Breast epithelium (tissue), 3 donors: ENCODE data around the gene FXYD4.

ENCODE experiments used
- POLR2A ChIP-seq: fragments of 450-650 bp; IDR thresholded peaks from one replicate; pipeline ENCODE4 v1.6.1; 2016; ENCODE audit warnings: antibody characterized with exemption, mild to moderate bottlenecking, moderate library complexity
- TF ChIP-seq, protein P1 (sequence below), 3 donors: fragments of 450-650 bp; IDR thresholded peaks; one replicate each; pipeline ENCODE4 v1.5.1; 2016 to 2017; ENCODE audit warnings: antibody characterized with exemption in 3 of 3, mild to moderate bottlenecking in 3 of 3, moderate library complexity in 3 of 3

DNA sequence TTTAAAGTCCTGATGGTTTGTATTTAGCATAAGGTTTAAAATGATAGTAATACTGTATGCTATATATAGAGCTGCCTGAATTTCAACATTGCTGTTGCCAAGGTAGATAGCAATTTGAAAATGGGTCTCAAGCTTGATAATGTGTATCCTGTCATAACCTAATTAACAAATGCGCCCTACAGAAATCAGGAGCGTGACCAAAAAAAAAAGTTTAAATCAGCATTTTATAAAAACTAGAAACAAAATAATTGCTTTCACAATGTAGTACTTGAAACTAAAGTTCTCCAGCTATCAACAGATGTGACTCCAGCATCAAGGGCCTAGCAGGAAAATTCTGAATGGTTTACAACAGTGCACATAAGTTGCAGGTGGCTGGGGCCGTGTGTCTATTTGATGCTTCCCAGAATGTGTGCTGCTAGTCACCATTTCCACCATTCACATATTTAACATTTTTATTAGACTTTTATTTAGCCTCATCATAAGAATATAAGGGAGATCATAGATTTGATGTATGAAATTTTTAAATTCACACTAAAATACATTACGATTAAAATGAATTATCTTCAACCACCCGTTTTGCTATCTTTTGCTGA, 14.1 kb downstream of the FXYD4 start:
- TF ChIP-seq, protein P1, sequence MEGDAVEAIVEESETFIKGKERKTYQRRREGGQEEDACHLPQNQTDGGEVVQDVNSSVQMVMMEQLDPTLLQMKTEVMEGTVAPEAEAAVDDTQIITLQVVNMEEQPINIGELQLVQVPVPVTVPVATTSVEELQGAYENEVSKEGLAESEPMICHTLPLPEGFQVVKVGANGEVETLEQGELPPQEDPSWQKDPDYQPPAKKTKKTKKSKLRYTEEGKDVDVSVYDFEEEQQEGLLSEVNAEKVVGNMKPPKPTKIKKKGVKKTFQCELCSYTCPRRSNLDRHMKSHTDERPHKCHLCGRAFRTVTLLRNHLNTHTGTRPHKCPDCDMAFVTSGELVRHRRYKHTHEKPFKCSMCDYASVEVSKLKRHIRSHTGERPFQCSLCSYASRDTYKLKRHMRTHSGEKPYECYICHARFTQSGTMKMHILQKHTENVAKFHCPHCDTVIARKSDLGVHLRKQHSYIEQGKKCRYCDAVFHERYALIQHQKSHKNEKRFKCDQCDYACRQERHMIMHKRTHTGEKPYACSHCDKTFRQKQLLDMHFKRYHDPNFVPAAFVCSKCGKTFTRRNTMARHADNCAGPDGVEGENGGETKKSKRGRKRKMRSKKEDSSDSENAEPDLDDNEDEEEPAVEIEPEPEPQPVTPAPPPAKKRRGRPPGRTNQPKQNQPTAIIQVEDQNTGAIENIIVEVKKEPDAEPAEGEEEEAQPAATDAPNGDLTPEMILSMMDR (IDR thresholded peaks at IDR 0.05) = no peak
- no peak for TF ChIP-seq POLR2A
